Adipocyte (in vitro differentiated cells): ENCODE data around the gene MOB3B.
A peak's percentile ranks its signal among the peaks of the same experiment; 100 is the strongest.
"Not testable (repeated sequence)": the region's sequence is repeated elsewhere in the genome, so short reads cannot be mapped to it uniquely, and the experiment has no call there.

Experiments used
- DNase-seq: peaks from one replicate; pipeline ENCODE4 v3.0.0-alpha.2; 2015; ENCODE audit warnings: low read depth
- H3K27me3 ChIP-seq: replicated peaks from 2 replicates; pipeline ENCODE4 v1.7.0; 2013; ENCODE audit warnings: mild to moderate bottlenecking, low read length, moderate library complexity; ENCODE audit not compliant: control insufficient read depth, insufficient read depth
- H3K36me3 ChIP-seq: 2 replicates; pipeline ENCODE4 v1.7.0; 2013; ENCODE audit warnings: low read length, mild to moderate bottlenecking, moderate library complexity; ENCODE audit not compliant: control insufficient read depth, insufficient read depth, severe bottlenecking
- H3K4me1 ChIP-seq: 2 replicates; pipeline ENCODE4 v1.7.0; 2013; ENCODE audit warnings: mild to moderate bottlenecking, low read length, moderate library complexity; ENCODE audit not compliant: control insufficient read depth, insufficient read depth
- H3K4me3 ChIP-seq: 2 replicates; pipeline ENCODE4 v1.7.0; 2013; ENCODE audit warnings: mild to moderate bottlenecking, low read length, moderate library complexity
- H3K9ac ChIP-seq: 2 replicates; pipeline ENCODE4 v1.7.0; 2013; ENCODE audit warnings: mild to moderate bottlenecking, low read length, moderate library complexity
- H3K9me3 ChIP-seq: 2 replicates; pipeline ENCODE4 v1.7.0; 2013; ENCODE audit warnings: mild to moderate bottlenecking, low read length, moderate library complexity; ENCODE audit not compliant: control insufficient read depth

MOB3B gene

GRCh38 chr9:27429436-27429835 lies 100.2 kb downstream of the MOB3B start:
- Histone ChIP-seq H3K36me3 (no peaks in the 10 kb centered on the region), H3K27me3 (peaks cover 5% of the 10 kb centered on the region), H3K4me1 (peaks cover 14% of the 10 kb centered on the region), H3K9me3 (no peaks in the 10 kb centered on the region), H3K4me3 (no peak overlapping the region), H3K9ac (no peak overlapping the region)
- DNase-seq = no peak

GRCh38 chr9:27428551-27428950 lies 101.1 kb downstream of the MOB3B start:
- no peak overlapping the region for H3K9ac ChIP-seq
- DNase-seq = no peak
- no peaks in the 10 kb centered on the region for H3K9me3 ChIP-seq
- H3K4me1 ChIP-seq = peaks cover 14% of the 10 kb centered on the region
- H3K27me3 ChIP-seq = peaks cover 5% of the 10 kb centered on the region
- H3K36me3 ChIP-seq = no peaks in the 10 kb centered on the region
- no peak overlapping the region for H3K4me3 ChIP-seq

- Histone ChIP-seq H3K9me3 (no peaks in the 10 kb centered on the region), H3K9ac (no peak overlapping the region), H3K27me3 (peaks cover 5% of the 10 kb centered on the region), H3K4me1 (peaks cover 14% of the 10 kb centered on the region), H3K36me3 (no peaks in the 10 kb centered on the region), H3K4me3 (no peak overlapping the region)
- DNase-seq = no peak
These were observed 102.4 kb downstream of the MOB3B start for GRCh38 chr9:27427272-27427643.

GRCh38 chr9:27426511-27427271 lies 102.9 kb downstream of the MOB3B start:
- Histone ChIP-seq H3K4me3 (no peak overlapping the region), H3K4me1 (peaks cover 10% of the 10 kb centered on the region), H3K36me3 (no peaks in the 10 kb centered on the region), H3K9me3 (no peaks in the 10 kb centered on the region), H3K27me3 (peaks cover 5% of the 10 kb centered on the region), H3K9ac (no peak overlapping the region)
- DNase-seq = no peak

- no peak overlapping the region for H3K4me3 ChIP-seq
- no peaks in the 10 kb centered on the region for H3K9me3 ChIP-seq
- no peak for DNase-seq
- no peak overlapping the region for H3K9ac ChIP-seq
- peaks cover 5% of the 10 kb centered on the region for H3K27me3 ChIP-seq
- peaks cover 4% of the 10 kb centered on the region for H3K4me1 ChIP-seq
- H3K36me3 ChIP-seq = no peaks in the 10 kb centered on the region
These were observed 103.6 kb downstream of the MOB3B start for GRCh38 chr9:27425827-27426510.

GRCh38 chr9:27423915-27424710 lies 105.5 kb downstream of the MOB3B start:
- Histone ChIP-seq H3K4me1 (peaks cover 4% of the 10 kb centered on the region), H3K36me3 (no peaks in the 10 kb centered on the region), H3K4me3 (no peak overlapping the region), H3K9me3 (no peaks in the 10 kb centered on the region), H3K9ac (no peak overlapping the region), H3K27me3 (peaks cover 5% of the 10 kb centered on the region)
- DNase-seq = no peak

- Histone ChIP-seq H3K4me1 (peaks cover 3% of the 10 kb centered on the region), H3K4me3 (no peak overlapping the region), H3K9me3 (no peaks in the 10 kb centered on the region), H3K27me3 (peaks cover 5% of the 10 kb centered on the region), H3K36me3 (no peaks in the 10 kb centered on the region), H3K9ac (no peak overlapping the region)
- DNase-seq = no peak
These were observed 107.3 kb downstream of the MOB3B start for GRCh38 chr9:27422279-27422834.

GRCh38 chr9:27421577-27421976 lies 108.0 kb downstream of the MOB3B start:
- Histone ChIP-seq H3K4me3 (no peak overlapping the region), H3K9ac (no peak overlapping the region), H3K36me3 (no peaks in the 10 kb centered on the region), H3K27me3 (peaks cover 5% of the 10 kb centered on the region), H3K4me1 (no peaks in the 10 kb centered on the region), H3K9me3 (no peaks in the 10 kb centered on the region)
- DNase-seq = no peak

- H3K4me3 ChIP-seq, H3K9me3 ChIP-seq, H3K9ac ChIP-seq, H3K4me1 ChIP-seq, DNase-seq, H3K27me3 ChIP-seq, H3K36me3 ChIP-seq: not testable (repeated sequence)
These were observed 110.1 kb downstream of the MOB3B start for GRCh38 chr9:27419558-27419957.

GRCh38 chr9:27414220-27414761 lies 115.3 kb downstream of the MOB3B start:
- Histone ChIP-seq H3K9me3 (no peaks in the 10 kb centered on the region), H3K9ac (peak overlapping the region; percentile 83), H3K4me1 (peaks cover 22% of the 10 kb centered on the region), H3K4me3 (peak overlapping the region; percentile 85), H3K36me3 (no peaks in the 10 kb centered on the region), H3K27me3 (no peaks in the 10 kb centered on the region)
- no peak for DNase-seq
